Left colon (tissue), 2 donors: ENCODE measurements around the gene ULK4. TPM values are rescaled to one million over a fixed set of nuclear protein-coding genes. Genes with fewer than 3 reads are reported as not detected.
"Not testable (repeated sequence)": the region's sequence is repeated elsewhere in the genome, so short reads cannot be mapped to it uniquely, and the experiment has no call there.

ENCODE experiments used
- ATAC-seq: fragments of 200-7000 bp; cut with Tn5 transposase; one replicate; pipeline ENCODE4 v1.9.1; 2020; ENCODE audit warnings: mild to moderate bottlenecking, moderate library complexity
- DNase-seq, 2 donors: peaks; one replicate each; pipeline ENCODE4 v3.0.0-alpha.2; 2020
- intact Hi-C, 2 donors: fragments of 100-400 bp; cut with DNase I in 1 of 2; cut with micrococcal nuclease in 1 of 2; formaldehyde crosslinking; loops; one replicate each; pipeline versions ENCODE4 v1.11.2 to v1.14.0; 2022; cut with DNase I, micrococcal nuclease
- total RNA-seq, 2 donors: library from RNA; stranded (reverse); fragmentation: NEBNext Ultra II Directional; extraction: Animal tissue kit (Norgen Biotek cat#: 25700); gene quantifications; one replicate each; pipeline ENCODE4 v1.2.1, GENCODE V29; 2021
- donor health status: DM: no; HTN: no; CAD: no.
- donor health status: DM: yes; HTN: yes; CAD: no.

Gene ULK4
- total RNA-seq, 2 donors from 2014 or later = 5.3 to 5.7 TPM

- intact Hi-C loops = no loop called here
- no peak for ATAC-seq
- no peak for DNase-seq
These were observed 125.4 kb downstream of the ULK4 start for GRCh38 chr3:41836360-41837134.

- DNase-seq (no peak), ATAC-seq (no peak)
- intact Hi-C loops = no loop called here
These were observed 128.3 kb downstream of the ULK4 start for GRCh38 chr3:41833628-41834027.

- intact Hi-C loops = no loop called here
- DNase-seq = no peak
- ATAC-seq = no peak
These were observed 142.7 kb downstream of the ULK4 start for GRCh38 chr3:41819236-41819635.

- intact Hi-C loops = no loop called here
- ATAC-seq (no peak), DNase-seq (no peak)
These were observed 153.3 kb downstream of the ULK4 start for GRCh38 chr3:41808618-41809017.

- DNase-seq (no peak), ATAC-seq (no peak)
These were observed 153.8 kb downstream of the ULK4 start for GRCh38 chr3:41808152-41808551.

GRCh38 chr3:41794748-41795589, 166.9 kb downstream of the ULK4 start:
- DNase-seq (no peak), ATAC-seq (no peak)
- intact Hi-C loops = no loop called here

More at GRCh38 chr3:41808152-41808551, 153.8 kb downstream of the ULK4 start:
- intact Hi-C loops = no loop called here

GRCh38 chr3:41792806-41793205, 169.1 kb downstream of the ULK4 start:
- DNase-seq (no peak), ATAC-seq (no peak)
- intact Hi-C loops = no loop called here

GRCh38 chr3:41769106-41769505, 192.8 kb downstream of the ULK4 start:
- DNase-seq = no peak
- intact Hi-C loops = no loop called here
- no peak for ATAC-seq

GRCh38 chr3:41768363-41768762, 193.5 kb downstream of the ULK4 start:
- no peak for DNase-seq
- intact Hi-C loops = no loop called here
- ATAC-seq = no peak

- intact Hi-C loops, DNase-seq, ATAC-seq: not testable (repeated sequence)
These were observed 199.0 kb downstream of the ULK4 start for GRCh38 chr3:41762867-41763266.

- ATAC-seq = no peak
These were observed 208.3 kb downstream of the ULK4 start for GRCh38 chr3:41753651-41754050.

GRCh38 chr3:41751597-41751996, 210.3 kb downstream of the ULK4 start:
- no peak for DNase-seq
- ATAC-seq = no peak
- intact Hi-C loops = no loop called here

More at GRCh38 chr3:41753651-41754050, 208.3 kb downstream of the ULK4 start:
- intact Hi-C loops = no loop called here
- no peak for DNase-seq

GRCh38 chr3:41749988-41750387, 211.9 kb downstream of the ULK4 start:
- intact Hi-C loops = no loop called here
- ATAC-seq (no peak), DNase-seq (no peak)

- DNase-seq (no peak), ATAC-seq (no peak)
- intact Hi-C loops = no loop called here
These were observed 215.7 kb downstream of the ULK4 start for GRCh38 chr3:41746215-41746614.

- DNase-seq (no peak), ATAC-seq (no peak)
- intact Hi-C loops = no loop called here
These were observed 219.8 kb downstream of the ULK4 start for GRCh38 chr3:41742121-41742520.

GRCh38 chr3:41740374-41740886, 221.5 kb downstream of the ULK4 start:
- intact Hi-C loops = no loop called here
- ATAC-seq (no peak), DNase-seq (no peak)

- intact Hi-C loops = no loop called here
- no peak for DNase-seq
- no peak for ATAC-seq
These were observed 235.0 kb downstream of the ULK4 start for GRCh38 chr3:41726891-41727290.

- DNase-seq (no peak), ATAC-seq (no peak)
- intact Hi-C loops = no loop called here
These were observed 244.3 kb downstream of the ULK4 start for GRCh38 chr3:41717641-41718040.

- intact Hi-C loops = no loop called here
- ATAC-seq (no peak), DNase-seq (no peak)
These were observed 245.4 kb downstream of the ULK4 start for GRCh38 chr3:41716471-41716870.

- ATAC-seq (no peak), DNase-seq (no peak)
- intact Hi-C loops = no loop called here
These were observed 246.5 kb downstream of the ULK4 start for GRCh38 chr3:41715376-41715775.
